IMR-90 (cell line): ENCODE measurements around the gene UNC5B.
A peak's percentile ranks its signal among the peaks of the same experiment; 100 is the strongest.

Experiments used
- MAFK ChIP-seq: IDR thresholded peaks from 2 replicates; pipeline ENCODE4 v1.6.1; 2012; ENCODE audit warnings: low read depth, low read length, improper control_type of control experiment
- MXI1 ChIP-seq: IDR thresholded peaks from 2 replicates; pipeline ENCODE4 v1.6.1; 2012; ENCODE audit warnings: low read depth, mild to moderate bottlenecking, low read length, moderate library complexity, borderline replicate concordance
- POLR2A ChIP-seq: IDR thresholded peaks from 2 replicates; pipeline ENCODE4 v1.6.1; 2012; ENCODE audit warnings: mild to moderate bottlenecking, low read depth, low read length
- TF ChIP-seq, protein P1 (sequence below): conservative IDR thresholded peaks from 2 replicates; pipeline ENCODE4 v1.5.1; 2012; ENCODE audit warnings: mild to moderate bottlenecking, low read depth, low read length, improper control_type of control experiment
- TF ChIP-seq, protein P2 (sequence below): fragments of 150-350 bp; IDR thresholded peaks from 2 replicates; pipeline ENCODE4 v1.6.1; 2017; ENCODE audit warnings: mild to moderate bottlenecking, antibody characterized with exemption, low read length, low read depth

DNA sequence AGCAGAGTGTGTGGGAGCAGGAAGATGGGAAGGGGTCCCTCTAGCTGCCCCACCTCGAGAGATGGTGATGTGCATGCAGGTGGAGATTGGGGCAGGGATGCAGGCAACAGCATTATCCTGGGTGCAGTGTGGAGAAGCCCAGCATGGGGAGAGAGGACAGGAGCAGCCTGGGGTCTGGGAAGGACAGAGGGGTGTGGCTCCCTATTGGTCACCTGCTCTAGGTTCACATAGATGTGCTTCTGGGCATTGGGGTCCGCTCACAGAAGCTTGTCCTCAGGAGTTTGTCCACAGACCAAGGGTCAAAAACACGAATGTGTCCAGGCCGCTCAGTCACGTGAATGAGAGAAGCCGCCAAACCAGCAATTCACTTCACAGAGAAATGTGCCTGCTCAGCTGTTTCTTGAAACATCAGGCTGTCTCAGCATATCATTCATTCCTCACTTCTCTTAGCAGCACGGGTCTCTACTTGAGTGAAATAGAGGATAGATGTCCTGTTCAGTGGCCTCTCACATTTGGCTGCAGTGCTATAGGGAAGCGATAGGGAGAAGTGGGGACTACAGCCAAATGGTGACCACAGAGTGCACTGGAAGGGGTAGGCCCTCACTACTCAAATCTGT lies 95.2 kb downstream of the UNC5B start:
- TF ChIP-seq, protein P1, sequence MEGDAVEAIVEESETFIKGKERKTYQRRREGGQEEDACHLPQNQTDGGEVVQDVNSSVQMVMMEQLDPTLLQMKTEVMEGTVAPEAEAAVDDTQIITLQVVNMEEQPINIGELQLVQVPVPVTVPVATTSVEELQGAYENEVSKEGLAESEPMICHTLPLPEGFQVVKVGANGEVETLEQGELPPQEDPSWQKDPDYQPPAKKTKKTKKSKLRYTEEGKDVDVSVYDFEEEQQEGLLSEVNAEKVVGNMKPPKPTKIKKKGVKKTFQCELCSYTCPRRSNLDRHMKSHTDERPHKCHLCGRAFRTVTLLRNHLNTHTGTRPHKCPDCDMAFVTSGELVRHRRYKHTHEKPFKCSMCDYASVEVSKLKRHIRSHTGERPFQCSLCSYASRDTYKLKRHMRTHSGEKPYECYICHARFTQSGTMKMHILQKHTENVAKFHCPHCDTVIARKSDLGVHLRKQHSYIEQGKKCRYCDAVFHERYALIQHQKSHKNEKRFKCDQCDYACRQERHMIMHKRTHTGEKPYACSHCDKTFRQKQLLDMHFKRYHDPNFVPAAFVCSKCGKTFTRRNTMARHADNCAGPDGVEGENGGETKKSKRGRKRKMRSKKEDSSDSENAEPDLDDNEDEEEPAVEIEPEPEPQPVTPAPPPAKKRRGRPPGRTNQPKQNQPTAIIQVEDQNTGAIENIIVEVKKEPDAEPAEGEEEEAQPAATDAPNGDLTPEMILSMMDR, result no peak
- TF ChIP-seq MAFK, result peak; percentile 88
- TF ChIP-seq, protein P2, sequence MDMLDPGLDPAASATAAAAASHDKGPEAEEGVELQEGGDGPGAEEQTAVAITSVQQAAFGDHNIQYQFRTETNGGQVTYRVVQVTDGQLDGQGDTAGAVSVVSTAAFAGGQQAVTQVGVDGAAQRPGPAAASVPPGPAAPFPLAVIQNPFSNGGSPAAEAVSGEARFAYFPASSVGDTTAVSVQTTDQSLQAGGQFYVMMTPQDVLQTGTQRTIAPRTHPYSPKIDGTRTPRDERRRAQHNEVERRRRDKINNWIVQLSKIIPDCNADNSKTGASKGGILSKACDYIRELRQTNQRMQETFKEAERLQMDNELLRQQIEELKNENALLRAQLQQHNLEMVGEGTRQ, result no peak
- TF ChIP-seq POLR2A, result no peak
- no peak for TF ChIP-seq MXI1
